Lung (tissue), 12 donors: ENCODE results near the gene SOAT2. TPM values are rescaled to one million over a fixed set of nuclear protein-coding genes. Genes with fewer than 3 reads are reported as not detected.
A peak's percentile ranks its signal among the peaks of the same experiment; 100 is the strongest.

Source experiments
- ATAC-seq: fragments of 200-7000 bp; cut with Tn5 transposase; one replicate; pipeline ENCODE4 v1.9.1; 2020; ENCODE audit warnings: moderate number of reproducible peaks; ENCODE audit not compliant: insufficient read depth, low FRiP score
- DNase-seq, 3 donors: peaks; one replicate each; pipeline ENCODE4 v3.0.0-alpha.2; 2013 to 2017
- H3K27ac ChIP-seq, 2 donors: one replicate each; pipeline ENCODE4 v1.5.1; 2013; ENCODE audit warnings: mild to moderate bottlenecking in 2 of 2, moderate library complexity in 2 of 2, control low read depth in 1 of 2, inconsistent platforms in 1 of 2, low read depth in 1 of 2, low read length in 1 of 2
- H3K27me3 ChIP-seq, 3 donors: one replicate each; pipeline ENCODE4 v1.5.1; 2013; ENCODE audit warnings: low read length in 2 of 3; ENCODE audit not compliant: control insufficient read depth in 3 of 3, insufficient read depth in 3 of 3
- H3K36me3 ChIP-seq, 4 donors: one replicate each; pipeline ENCODE4 v1.5.1; 2013; ENCODE audit warnings: low read length in 4 of 4, mild to moderate bottlenecking in 1 of 4, moderate library complexity in 1 of 4; ENCODE audit not compliant: control insufficient read depth in 4 of 4, insufficient read depth in 4 of 4
- H3K4me1 ChIP-seq, 5 donors: one replicate each; pipeline ENCODE4 v1.5.1; 2013; ENCODE audit warnings: low read length in 5 of 5, mild to moderate bottlenecking in 2 of 5, moderate library complexity in 1 of 5; ENCODE audit not compliant: control insufficient read depth in 5 of 5, insufficient read depth in 5 of 5
- H3K4me3 ChIP-seq: one replicate; pipeline ENCODE4 v1.5.1; 2013; ENCODE audit warnings: mild to moderate bottlenecking, control low read depth, moderate library complexity
- H3K9ac ChIP-seq, 2 donors: one replicate each; pipeline ENCODE4 v1.5.1; 2013; ENCODE audit warnings: low read length in 2 of 2, control low read depth in 1 of 2; ENCODE audit not compliant: insufficient read depth in 1 of 2
- H3K9me3 ChIP-seq, 4 donors: one replicate each; pipeline ENCODE4 v1.5.1; 2013; ENCODE audit warnings: low read length in 3 of 4, mild to moderate bottlenecking in 1 of 4, moderate library complexity in 1 of 4; ENCODE audit not compliant: control insufficient read depth in 4 of 4, insufficient read depth in 3 of 4
- CTCF ChIP-seq: IDR thresholded peaks from 2 replicates; pipeline ENCODE4 v1.5.1; 2012; ENCODE audit warnings: mild to moderate bottlenecking; ENCODE audit errors: control extremely low read depth, extremely low read depth
- WGBS, 2 donors: extraction: QIAGEN DNeasy Blood & Tissue Kit; methylation state at CpG; one replicate each; pipeline ENCODE4 v1.1.7; 2013; 5-methylcytosine and 5-hydroxymethylcytosine counted together
- polyA plus RNA-seq, 2 donors: library from polyadenylated mRNA; stranded (reverse); fragments of 200-250 nt; gene quantifications; one replicate each; pipeline ENCODE4 v1.2.1, GENCODE V29; 2013
- total RNA-seq, 2 donors: library from RNA; depleted of rRNA in 1 of 2; stranded (reverse); fragments of >200 nt in 1 of 2; gene quantifications; one replicate each; pipeline ENCODE4 v1.2.1, GENCODE V29; 2014 to 2021
- donor health status: control.
- donor health status: control.
- donor health status: Bipolar disorder and iron deficiency.
- donor health status: healthy.
- donor health status: DM: yes; HTN: yes; CAD: no.

The SOAT2 gene
- total and polyA plus RNA-seq, 4 donors, result 0.06 to 0.21 (median 0.10) TPM; not detected in 1

DNA sequence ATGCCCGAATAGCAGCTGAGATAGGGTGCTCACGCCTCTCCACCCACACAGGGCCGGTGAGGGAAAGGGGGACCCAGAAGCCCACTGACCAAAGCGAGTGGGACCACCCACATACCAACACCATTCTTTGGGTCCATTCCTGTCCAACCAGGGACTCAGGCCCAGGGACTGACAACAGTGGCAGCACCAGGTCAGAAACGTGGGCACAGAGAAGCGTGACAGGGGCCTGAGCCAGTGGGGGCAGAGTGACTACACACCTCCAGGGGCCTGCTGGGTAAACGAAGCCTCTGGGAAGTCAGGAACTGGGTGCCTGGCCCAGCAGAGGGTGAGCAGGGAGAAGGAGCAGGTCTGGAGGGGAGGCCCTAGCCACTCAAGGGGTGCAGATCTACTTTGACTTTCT, 37.8 kb upstream of the SOAT2 start:
- H3K4me3 ChIP-seq, result no peak overlapping the region
- H3K27ac ChIP-seq, result peak overlapping the region in 1 of 2 donors; percentile 57
- H3K36me3 ChIP-seq, result peaks cover 0 to 58% (median 29%) of the 10 kb centered on the region in 4 donors
- no peaks in the 10 kb centered on the region for H3K27me3 ChIP-seq
- DNase-seq, result no peak
- H3K9me3 ChIP-seq, result no peaks in the 10 kb centered on the region
- no peak for TF ChIP-seq CTCF
- peaks cover 0 to 30% (median 9%) of the 10 kb centered on the region in 5 donors for H3K4me1 ChIP-seq
- ATAC-seq, result no peak
- 77 to 84% methylated on average over 7 of the region's 7 CpGs for WGBS, 2 donors
- H3K9ac ChIP-seq, result no peak overlapping the region

DNA sequence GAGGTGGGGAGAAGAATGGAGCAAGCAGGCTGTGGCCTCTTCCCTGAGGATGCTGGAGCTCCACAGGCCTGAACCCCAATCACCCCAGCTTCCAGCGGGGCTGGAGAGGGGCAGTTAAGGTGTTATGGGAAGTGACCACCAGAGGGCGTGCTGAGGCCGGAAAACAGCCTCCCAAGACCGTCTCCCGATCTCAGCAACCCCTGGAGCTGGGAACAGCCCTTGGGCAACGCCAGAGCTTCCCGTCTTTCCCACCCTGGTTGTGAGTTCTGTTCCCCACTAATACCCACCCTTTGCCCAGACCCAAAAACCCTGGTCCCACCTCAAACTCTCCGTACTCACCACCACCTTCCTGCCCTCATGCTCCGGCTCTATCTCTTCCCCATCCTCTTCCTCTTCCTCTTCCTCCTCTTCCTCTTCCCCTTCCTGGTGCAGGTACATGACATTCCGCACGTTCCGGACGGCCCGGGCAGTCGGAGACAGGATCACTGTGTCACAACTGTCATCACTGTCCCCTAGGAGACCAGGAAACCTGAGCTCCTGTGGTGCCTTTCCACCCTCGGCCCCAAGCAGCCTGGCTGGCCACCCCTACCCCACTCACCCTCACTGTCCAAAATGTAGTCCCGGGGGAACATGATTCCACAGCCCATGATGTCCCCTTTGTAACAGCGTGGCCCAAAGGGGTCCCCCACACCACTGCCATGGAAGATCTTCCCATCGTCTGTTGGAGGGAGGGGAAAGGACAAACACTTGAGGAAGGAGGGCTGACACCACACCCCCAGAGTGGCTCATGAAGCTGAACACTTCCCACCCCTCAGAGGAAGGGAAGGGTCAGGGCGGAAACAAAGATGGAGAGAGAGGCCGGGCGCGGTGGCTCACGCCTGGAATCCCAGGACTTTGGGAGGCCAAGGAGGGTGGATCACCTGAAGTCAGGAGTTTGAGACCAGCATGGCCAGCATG, 37.0 kb upstream of the SOAT2 start:
- DNase-seq, result peak; percentile 87 to 90 (median 88)
- ATAC-seq, result peak; percentile 54
- Histone ChIP-seq H3K36me3 (peaks cover 0 to 57% (median 28%) of the 10 kb centered on the region in 4 donors), H3K9ac (no peak overlapping the region), H3K27me3 (no peaks in the 10 kb centered on the region), H3K9me3 (no peaks in the 10 kb centered on the region), H3K27ac (peak overlapping the region in 1 of 2 donors; percentile 62), H3K4me1 (peaks cover 0 to 23% (median 8%) of the 10 kb centered on the region in 5 donors), H3K4me3 (no peak overlapping the region)
- peak; percentile 94 for TF ChIP-seq CTCF
- 40 to 42% methylated on average over 24 of the region's 24 CpGs for WGBS, 2 donors

DNA sequence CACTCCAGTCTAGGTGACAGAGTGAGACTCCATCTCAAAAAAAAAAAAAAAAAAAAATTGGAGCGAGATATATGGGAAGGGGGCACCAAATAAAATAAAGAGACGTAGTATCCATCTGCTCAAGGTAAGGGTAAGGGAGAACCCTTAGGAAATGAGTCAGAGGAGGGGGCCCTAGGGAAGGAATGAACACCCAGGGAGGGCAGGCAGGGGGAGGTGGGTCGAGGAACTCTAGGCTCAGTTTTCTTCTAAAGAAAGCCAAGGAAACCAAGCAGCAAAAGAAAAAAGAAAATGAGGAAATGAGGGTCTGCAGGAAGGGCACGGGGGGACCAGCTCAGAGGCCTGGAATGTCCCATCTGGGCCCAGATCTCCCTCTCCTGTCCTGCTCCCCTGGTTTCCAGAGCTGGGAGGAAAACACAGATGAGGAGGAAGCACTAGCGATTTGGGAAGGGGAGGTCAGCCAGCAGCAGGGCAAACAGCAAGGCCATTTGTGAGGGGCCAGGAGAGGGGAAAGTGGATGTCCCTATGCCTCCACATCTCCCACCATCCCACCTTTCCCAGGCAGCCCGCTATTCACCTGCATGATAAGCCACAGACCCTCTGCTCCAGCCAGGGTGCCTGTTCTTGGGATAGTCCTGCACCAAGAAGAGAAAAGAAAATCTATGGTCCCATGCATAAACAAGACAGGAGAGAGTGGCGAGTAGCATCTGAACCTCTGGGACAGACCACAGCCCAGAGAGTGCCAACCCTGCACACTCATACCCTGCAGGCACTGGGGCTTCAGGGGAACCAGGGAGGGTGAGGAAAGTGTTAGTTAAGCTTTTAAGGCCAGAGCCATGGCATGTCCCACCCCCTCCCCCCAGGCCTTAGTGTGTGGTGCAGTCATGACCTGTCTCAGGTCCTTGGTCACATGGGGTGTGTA, 36.0 kb upstream of the SOAT2 start:
- H3K9ac ChIP-seq, result no peak overlapping the region
- H3K4me1 ChIP-seq, result peaks cover 7 to 21% (median 11%) of the 10 kb centered on the region in 5 donors
- ATAC-seq, result no peak
- DNase-seq, result no peak
- TF ChIP-seq CTCF, result no peak
- no peaks in the 10 kb centered on the region for H3K27me3 ChIP-seq
- peaks cover 0 to 52% (median 19%) of the 10 kb centered on the region in 4 donors for H3K36me3 ChIP-seq
- H3K27ac ChIP-seq, result no peak overlapping the region
- H3K9me3 ChIP-seq, result no peaks in the 10 kb centered on the region
- 84 to 85% methylated on average over 7 of the region's 7 CpGs for WGBS, 2 donors
- no peak overlapping the region for H3K4me3 ChIP-seq
